NCI-H82 treated with DMSO at 0.1 percent for 48 hours (cell line): ENCODE results near the gene ARL13B.

Experiments
- DNase-seq: peaks from one replicate; lab custom pipeline; 2025; ENCODE audit not compliant: unreplicated experiment; lab: John Stamatoyannopoulos, UW

The ARL13B gene

GRCh38 chr3:94099311-94099710 is 119.4 kb downstream of the ARL13B start:
- DNase-seq = no peak

DNA sequence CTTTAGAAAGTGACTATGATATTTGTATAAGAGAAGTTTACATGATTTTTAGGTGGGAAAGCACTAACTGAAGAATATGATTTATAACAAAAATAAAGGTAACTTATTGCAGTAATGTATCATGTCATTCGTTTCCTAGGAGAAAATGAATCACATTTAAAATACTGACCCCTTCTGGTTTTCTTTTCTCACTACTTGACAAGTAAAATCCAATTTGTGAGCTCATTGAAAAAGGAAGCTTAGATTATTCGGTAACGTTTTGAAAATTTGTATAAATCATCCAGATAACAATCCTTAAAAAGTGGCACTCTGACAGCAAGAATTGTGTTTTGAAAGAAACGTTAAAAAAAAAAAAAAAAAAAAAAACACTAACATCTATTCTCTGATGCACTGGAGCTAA is 121.9 kb downstream of the ARL13B start:
- DNase-seq = no peak
